GM12892 (cell line): ENCODE results near the gene GSDMA.

Experiments used
- POLR2A ChIP-seq: IDR thresholded peaks from 2 replicates; pipeline ENCODE4 v1.6.1; 2011; ENCODE audit warnings: low read depth, low read length, control low read depth
- TAF1 ChIP-seq: IDR thresholded peaks from 2 replicates; pipeline ENCODE4 v1.6.1; 2011; ENCODE audit warnings: low read depth, mild to moderate bottlenecking, control low read depth, low read length, borderline replicate concordance

DNA sequence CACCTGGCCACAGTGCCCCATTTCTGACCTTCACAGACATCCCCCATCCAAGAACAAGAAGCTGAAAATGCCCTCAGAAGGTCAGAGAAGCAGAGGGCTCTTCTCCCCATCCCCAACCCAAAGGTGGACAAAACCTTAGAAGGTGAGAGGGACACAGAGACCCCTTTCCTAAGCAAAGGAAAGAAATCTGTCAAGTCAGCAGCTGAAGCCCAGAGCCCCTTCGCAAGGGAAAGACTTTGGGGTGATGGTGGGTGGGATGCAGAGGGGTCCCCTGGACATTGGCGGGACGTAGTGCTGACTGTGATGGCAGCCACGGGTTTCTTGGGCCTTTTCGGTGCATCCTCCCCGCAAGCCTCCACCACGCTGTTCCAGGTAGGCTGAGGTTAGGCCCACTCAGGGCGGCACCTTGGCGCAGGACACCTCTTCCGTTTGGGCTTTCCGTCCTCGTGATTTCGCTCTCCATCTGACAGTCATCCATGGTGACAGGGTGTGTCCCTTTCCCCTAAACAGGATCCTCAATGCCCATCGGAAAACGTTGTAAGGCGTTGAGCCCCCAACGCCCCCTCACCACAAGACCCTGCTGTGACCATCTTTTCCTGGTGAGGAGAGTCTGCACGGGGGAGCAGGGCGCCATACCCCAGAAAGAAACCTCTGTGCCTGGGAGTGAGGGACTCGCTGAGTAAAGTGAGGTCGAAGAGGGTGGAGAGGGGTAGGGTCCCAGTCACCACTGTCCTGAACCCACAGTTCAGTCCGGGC lies 10.7 kb upstream of the GSDMA start:
- no peak for TF ChIP-seq TAF1
- no peak for TF ChIP-seq POLR2A
